ENCODE measurements around the gene SLC35F3. TPM values are rescaled to one million over a fixed set of nuclear protein-coding genes. Genes with fewer than 3 reads are reported as not detected.

The SLC35F3 gene
- total RNA-seq, 1 experiment from 2014 or later: 3.3 TPM

DNA sequence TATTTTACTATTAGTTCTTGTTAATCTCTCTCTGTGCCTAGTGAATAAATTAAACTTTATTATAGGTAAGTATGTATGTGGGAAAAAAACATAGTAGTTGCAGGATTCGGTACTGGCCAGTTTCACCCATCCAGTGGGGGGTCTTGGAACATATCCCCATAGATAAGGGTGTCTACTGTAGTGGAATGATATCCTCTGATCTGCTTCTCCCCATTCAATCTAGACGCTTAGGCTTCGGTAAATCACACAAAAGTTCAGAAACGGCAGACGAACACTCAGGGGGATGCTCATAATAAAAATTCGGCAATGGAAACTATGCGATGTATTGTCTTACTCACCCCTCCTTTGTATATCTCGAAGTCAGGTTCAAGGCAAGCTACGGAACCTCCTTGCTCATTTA is 235.9 kb downstream of the SLC35F3 start:
- Mint-ChIP-seq H3K27me3 (ENCODE audit: insufficient read depth, unreplicated experiment) (no peaks in the 10 kb centered on the region), H3K27ac (ENCODE audit: low read depth, unreplicated experiment) (peak overlapping the region; percentile 11), H3K4me3 (ENCODE audit: unreplicated experiment) (no peak overlapping the region), H3K36me3 (ENCODE audit: insufficient read depth, unreplicated experiment) (no peaks in the 10 kb centered on the region), H3K9me3 (ENCODE audit: unreplicated experiment) (peaks cover 12% of the 10 kb centered on the region), H3K4me1 (ENCODE audit: insufficient read depth, unreplicated experiment) (peaks cover 6% of the 10 kb centered on the region)
- TF ChIP-seq CTCF (IDR thresholded peaks at IDR 0.05; ENCODE audit: unreplicated experiment): no peak
- ChIA-PET POLR2A (interaction anchor here (1.2 to 1.7 kb wide), 4 partner anchors 9 to 233 kb away, joined by 3 to 8 read pairs (median 4); partner anchors contain the start of gene COA6), CTCF (interaction anchor here (0.6 to 2.4 kb wide), 5 partner anchors 13 to 187 kb away, joined by 4 to 14 read pairs (median 9); no protein-coding TSS in a partner anchor)
- no peak for DNase-seq (ENCODE audit: unreplicated experiment)
- intact Hi-C loops (cut with micrococcal nuclease): no loop called here
- TSS peak; percentile 90 for BruUV-seq (replicated peaks)

DNA sequence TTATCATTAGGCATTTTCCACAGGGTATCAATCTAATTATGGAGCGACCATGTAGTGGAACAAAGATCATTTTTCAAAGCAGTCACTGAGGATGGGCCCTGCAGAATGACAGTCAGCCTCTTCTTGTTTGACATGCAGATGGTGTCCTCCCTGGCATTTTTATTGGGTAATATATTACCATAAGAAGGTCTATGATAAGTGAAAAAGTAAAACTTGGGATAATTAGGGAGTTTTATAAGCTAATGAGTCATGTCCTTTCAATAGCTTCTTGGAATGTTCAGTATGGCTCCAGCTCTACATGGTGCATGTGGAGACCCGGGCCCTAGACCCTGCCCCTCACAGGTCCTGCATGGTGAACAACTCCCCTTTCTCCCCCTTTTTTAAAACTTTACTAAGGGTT is 236.5 kb downstream of the SLC35F3 start:
- Mint-ChIP-seq H3K27me3 (ENCODE audit: insufficient read depth, unreplicated experiment) (no peaks in the 10 kb centered on the region), H3K27ac (ENCODE audit: low read depth, unreplicated experiment) (no peak overlapping the region), H3K36me3 (ENCODE audit: insufficient read depth, unreplicated experiment) (no peaks in the 10 kb centered on the region), H3K9me3 (ENCODE audit: unreplicated experiment) (peaks cover 12% of the 10 kb centered on the region), H3K4me3 (ENCODE audit: unreplicated experiment) (no peak overlapping the region), H3K4me1 (ENCODE audit: insufficient read depth, unreplicated experiment) (peaks cover 6% of the 10 kb centered on the region)
- ChIA-PET CTCF (interaction anchor here (0.5 to 2.4 kb wide), 9 partner anchors 8 to 748 kb away, joined by 3 to 14 read pairs (median 5); no protein-coding TSS in a partner anchor), POLR2A (interaction anchor here (1.2 to 1.7 kb wide), 4 partner anchors 8 to 233 kb away, joined by 3 to 8 read pairs (median 4); partner anchors contain the start of gene COA6)
- TF ChIP-seq CTCF (IDR thresholded peaks at IDR 0.05; ENCODE audit: unreplicated experiment): no peak
- BruUV-seq (replicated peaks): no TSS peak
- DNase-seq (ENCODE audit: unreplicated experiment): no peak
- intact Hi-C loops (cut with micrococcal nuclease): no loop called here

DNA sequence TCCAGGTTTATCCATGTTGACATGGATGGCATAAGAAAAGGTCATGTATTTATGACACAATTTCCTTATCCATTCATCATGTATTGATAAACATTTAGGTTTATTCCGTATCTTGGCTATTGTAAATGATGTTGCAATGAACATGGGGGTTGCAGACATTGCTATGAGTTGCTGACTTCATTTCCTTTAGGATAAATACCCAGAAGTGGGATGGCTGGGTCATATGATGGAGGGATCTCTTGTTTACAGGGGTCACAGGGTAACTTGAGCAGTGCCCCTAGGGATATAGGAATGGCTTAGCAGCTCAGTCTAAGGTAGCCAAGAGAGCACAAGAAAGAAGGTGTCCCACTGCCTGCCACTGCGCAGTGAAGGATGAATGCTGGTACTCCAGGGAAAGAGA is 239.2 kb downstream of the SLC35F3 start:
- no peak for TF ChIP-seq CTCF (IDR thresholded peaks at IDR 0.05; ENCODE audit: unreplicated experiment)
- BruUV-seq (replicated peaks): no TSS peak
- Mint-ChIP-seq H3K4me3 (ENCODE audit: unreplicated experiment) (no peak overlapping the region), H3K36me3 (ENCODE audit: insufficient read depth, unreplicated experiment) (no peaks in the 10 kb centered on the region), H3K9me3 (ENCODE audit: unreplicated experiment) (peaks cover 20% of the 10 kb centered on the region), H3K4me1 (ENCODE audit: insufficient read depth, unreplicated experiment) (peaks cover 11% of the 10 kb centered on the region), H3K27me3 (ENCODE audit: insufficient read depth, unreplicated experiment) (no peaks in the 10 kb centered on the region), H3K27ac (ENCODE audit: low read depth, unreplicated experiment) (no peak overlapping the region)
- ChIA-PET CTCF (no interaction called here), POLR2A (no interaction called here)
- intact Hi-C loops (cut with micrococcal nuclease): no loop called here
- DNase-seq (ENCODE audit: unreplicated experiment): no peak

DNA sequence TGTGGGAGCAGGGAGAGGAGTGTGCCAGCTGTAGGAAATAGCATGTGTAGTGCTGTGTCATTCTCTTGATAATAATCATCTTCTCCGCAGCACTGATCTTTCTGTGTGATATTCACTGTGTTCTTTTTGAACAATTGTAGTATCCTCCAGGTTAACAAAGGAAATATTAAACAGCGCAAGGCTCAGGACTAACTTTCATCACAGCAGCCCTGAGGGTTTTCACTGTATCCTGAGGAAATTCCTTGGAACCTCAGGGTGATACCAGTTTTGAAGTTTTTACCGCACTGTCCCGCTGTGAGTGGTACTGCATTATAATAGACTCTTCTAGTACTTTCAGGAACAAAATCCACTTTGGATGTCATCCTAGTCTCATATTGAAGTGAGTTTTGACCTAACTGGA is 240.4 kb downstream of the SLC35F3 start:
- no peak for DNase-seq (ENCODE audit: unreplicated experiment)
- H3K4me1 Mint-ChIP-seq (ENCODE audit: insufficient read depth, unreplicated experiment): peaks cover 22% of the 10 kb centered on the region
- no peaks in the 10 kb centered on the region for H3K27me3 Mint-ChIP-seq (ENCODE audit: insufficient read depth, unreplicated experiment)
- H3K27ac Mint-ChIP-seq (ENCODE audit: low read depth, unreplicated experiment): no peak overlapping the region
- H3K9me3 Mint-ChIP-seq (ENCODE audit: unreplicated experiment): peaks cover 20% of the 10 kb centered on the region
- no peaks in the 10 kb centered on the region for H3K36me3 Mint-ChIP-seq (ENCODE audit: insufficient read depth, unreplicated experiment)
- no peak for TF ChIP-seq CTCF (IDR thresholded peaks at IDR 0.05; ENCODE audit: unreplicated experiment)
- no peak overlapping the region for H3K4me3 Mint-ChIP-seq (ENCODE audit: unreplicated experiment)
- no TSS peak for BruUV-seq (replicated peaks)
- intact Hi-C loops (cut with micrococcal nuclease): no loop called here
- ChIA-PET CTCF (interaction anchor here (0.5 to 3.1 kb wide), 3 partner anchors 59 to 183 kb away, joined by 3 to 12 read pairs (median 10); no protein-coding TSS in a partner anchor), POLR2A (interaction anchor here (0.7 to 2.3 kb wide), 3 partner anchors 12 to 361 kb away, joined by 3 to 6 read pairs (median 3); no protein-coding TSS in a partner anchor)
